Lower leg skin (tissue), 3 donors: ENCODE data around the gene MFGE8.

Source experiments
- POLR2A ChIP-seq, 2 donors: fragments of 450-650 bp; IDR thresholded peaks; one replicate each; pipeline ENCODE4 v1.6.1; 2016 to 2017; ENCODE audit warnings: antibody characterized with exemption in 2 of 2, mild to moderate bottlenecking in 1 of 2, moderate library complexity in 1 of 2
- TF ChIP-seq, protein P1 (sequence below), 3 donors: fragments of 450-650 bp; IDR thresholded peaks; one replicate each; pipeline ENCODE4 v1.5.1; 2016; ENCODE audit warnings: antibody characterized with exemption in 3 of 3, mild to moderate bottlenecking in 3 of 3, moderate library complexity in 2 of 3

DNA sequence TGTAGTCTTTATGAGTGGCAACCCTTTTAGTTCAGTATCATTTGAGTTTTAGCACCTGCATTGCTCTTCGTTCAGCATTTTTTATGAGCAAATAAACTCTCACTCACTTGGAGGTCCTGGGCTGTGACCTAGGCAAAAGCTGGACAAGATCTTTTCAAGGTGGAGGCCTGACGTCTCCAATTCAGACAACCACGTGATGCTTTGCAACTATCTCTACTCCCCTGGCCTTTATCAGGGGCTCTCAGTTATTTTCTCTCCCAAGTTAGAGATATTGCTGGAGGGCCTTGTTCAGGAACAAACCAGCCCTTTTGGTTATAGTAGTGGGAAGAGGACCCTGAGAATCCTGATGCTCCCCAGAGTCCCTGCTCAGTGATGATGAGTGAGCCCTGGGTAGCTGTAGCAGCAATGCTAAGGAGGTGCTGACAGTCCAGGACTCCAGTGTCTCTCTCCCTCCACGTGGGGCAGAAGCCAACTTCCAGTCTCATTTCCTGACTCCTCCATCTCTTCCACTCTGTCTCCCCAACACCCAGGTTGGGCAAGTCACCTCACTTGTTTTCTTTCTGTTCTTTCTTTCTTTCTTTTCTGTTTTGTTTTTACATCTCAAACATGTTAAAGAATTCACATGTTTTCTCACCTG lies 48.2 kb downstream of the MFGE8 start:
- TF ChIP-seq, protein P1, sequence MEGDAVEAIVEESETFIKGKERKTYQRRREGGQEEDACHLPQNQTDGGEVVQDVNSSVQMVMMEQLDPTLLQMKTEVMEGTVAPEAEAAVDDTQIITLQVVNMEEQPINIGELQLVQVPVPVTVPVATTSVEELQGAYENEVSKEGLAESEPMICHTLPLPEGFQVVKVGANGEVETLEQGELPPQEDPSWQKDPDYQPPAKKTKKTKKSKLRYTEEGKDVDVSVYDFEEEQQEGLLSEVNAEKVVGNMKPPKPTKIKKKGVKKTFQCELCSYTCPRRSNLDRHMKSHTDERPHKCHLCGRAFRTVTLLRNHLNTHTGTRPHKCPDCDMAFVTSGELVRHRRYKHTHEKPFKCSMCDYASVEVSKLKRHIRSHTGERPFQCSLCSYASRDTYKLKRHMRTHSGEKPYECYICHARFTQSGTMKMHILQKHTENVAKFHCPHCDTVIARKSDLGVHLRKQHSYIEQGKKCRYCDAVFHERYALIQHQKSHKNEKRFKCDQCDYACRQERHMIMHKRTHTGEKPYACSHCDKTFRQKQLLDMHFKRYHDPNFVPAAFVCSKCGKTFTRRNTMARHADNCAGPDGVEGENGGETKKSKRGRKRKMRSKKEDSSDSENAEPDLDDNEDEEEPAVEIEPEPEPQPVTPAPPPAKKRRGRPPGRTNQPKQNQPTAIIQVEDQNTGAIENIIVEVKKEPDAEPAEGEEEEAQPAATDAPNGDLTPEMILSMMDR (IDR thresholded peaks at IDR 0.05), result no peak
- TF ChIP-seq POLR2A (IDR thresholded peaks at IDR 0.05), result no peak
